GM18951 (cell line): ENCODE results near the gene ATRNL1.

Source experiments
- POLR2A ChIP-seq: IDR thresholded peaks from 4 replicates; pipeline ENCODE4 v1.6.1; 2011; ENCODE audit warnings: mild to moderate bottlenecking; ENCODE audit not compliant: insufficient read length, insufficient read depth; ENCODE audit errors: extremely low read depth
- in situ Hi-C: fragments of 300-500 bp; cut with MboI; formaldehyde crosslinking; loops from one replicate; pipeline ENCODE4 v1.12.0; 2022; ENCODE audit warnings: low sequenced_read_pairs, mixed read lengths, inconsistent platforms; ENCODE audit not compliant: unreplicated experiment

Gene ATRNL1

GRCh38 chr10:115979576-115979975, 886.4 kb downstream of the ATRNL1 start:
- in situ Hi-C loops = no loop called here
- no peak for TF ChIP-seq POLR2A

DNA sequence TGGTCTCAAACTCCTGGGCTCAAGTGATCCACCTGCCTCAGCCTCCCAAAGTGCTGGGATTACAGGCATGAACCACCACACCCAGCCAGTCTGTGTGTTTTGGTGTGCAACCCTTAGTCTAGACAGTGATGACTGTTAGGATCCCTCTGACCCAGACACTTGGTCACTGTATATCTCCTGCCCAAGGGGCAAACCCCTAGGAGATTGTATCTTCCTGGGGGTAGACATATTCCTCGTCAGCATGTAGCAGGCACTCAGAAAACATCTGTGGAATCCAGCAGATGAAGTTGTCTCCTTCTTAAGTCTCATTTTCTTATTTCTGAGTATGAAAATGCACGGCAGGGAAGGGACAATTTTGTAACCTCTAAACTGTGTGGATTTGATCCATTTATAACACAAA, 887.3 kb downstream of the ATRNL1 start:
- in situ Hi-C loops = no loop called here
- TF ChIP-seq POLR2A = no peak

GRCh38 chr10:115981081-115981480, 887.9 kb downstream of the ATRNL1 start:
- in situ Hi-C loops = no loop called here

GRCh38 chr10:115982076-115982475, 888.9 kb downstream of the ATRNL1 start:
- TF ChIP-seq POLR2A = no peak
- in situ Hi-C loops = no loop called here

More at GRCh38 chr10:115981081-115981480, 887.9 kb downstream of the ATRNL1 start:
- no peak for TF ChIP-seq POLR2A

DNA sequence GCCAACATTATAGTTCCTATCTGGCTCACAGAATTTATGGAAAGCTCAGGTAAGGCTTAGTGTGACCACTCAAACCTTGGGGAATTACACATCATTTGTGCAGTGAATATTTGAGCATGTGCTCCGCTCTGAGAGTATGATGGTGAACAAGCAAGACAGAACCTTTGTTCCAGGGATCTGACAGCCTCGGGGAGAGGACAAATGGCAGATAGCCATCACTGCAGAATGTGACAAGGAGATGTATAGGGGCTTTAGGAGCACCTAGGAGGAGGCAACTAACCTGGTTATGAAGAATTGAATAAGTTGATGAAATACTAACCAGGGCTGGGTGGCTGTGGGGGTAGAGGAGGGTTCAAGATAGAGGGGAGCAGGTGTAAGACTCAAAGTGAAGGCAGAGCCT, 889.4 kb downstream of the ATRNL1 start:
- in situ Hi-C loops = no loop called here
- TF ChIP-seq POLR2A = no peak

GRCh38 chr10:115985786-115986185, 892.6 kb downstream of the ATRNL1 start:
- TF ChIP-seq POLR2A = no peak
- in situ Hi-C loops = no loop called here

DNA sequence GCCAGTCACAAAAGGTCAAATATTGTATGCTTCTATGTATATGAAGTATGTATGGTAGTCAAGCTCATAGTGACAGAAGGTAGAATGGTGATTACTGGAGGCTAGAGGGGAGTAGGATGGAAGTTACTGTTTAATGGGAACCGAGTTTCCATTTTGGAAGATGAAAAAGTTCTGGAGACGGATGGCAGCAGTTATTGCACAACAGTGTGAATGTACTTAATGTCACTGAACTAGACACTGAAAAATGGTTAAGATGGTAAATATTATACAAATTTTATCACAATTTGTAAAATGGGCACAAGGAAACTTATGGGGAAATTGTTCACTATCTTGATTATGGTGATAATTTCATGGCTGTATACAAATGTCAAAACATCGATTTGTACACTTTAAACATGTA, 895.2 kb downstream of the ATRNL1 start:
- in situ Hi-C loops = no loop called here
- TF ChIP-seq POLR2A = no peak

DNA sequence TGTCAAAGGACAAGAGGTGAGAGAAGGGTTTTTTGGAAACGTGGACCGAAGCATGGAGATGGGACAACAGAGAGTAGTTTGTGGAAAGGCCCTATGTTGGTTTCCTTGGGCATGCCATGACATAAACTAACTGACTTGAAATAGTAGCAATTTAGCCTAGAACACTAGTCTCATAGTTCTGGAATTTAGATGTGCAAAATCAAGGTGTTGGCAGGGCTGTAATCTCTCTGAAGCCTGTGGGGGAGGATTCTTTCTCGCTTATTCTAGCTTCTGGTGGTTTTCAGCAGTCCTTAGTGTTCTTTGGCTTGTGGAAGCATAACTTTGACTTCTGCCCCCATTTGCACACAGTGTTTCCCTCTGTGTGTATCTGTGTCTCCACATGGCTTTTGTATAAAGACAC, 896.5 kb downstream of the ATRNL1 start:
- no peak for TF ChIP-seq POLR2A
- in situ Hi-C loops = no loop called here

- in situ Hi-C loops = no loop called here
- TF ChIP-seq POLR2A = no peak
Observed at GRCh38 chr10:115992236-115992986, 899.2 kb downstream of the ATRNL1 start.

GRCh38 chr10:115996031-115996430, 902.9 kb downstream of the ATRNL1 start:
- no peak for TF ChIP-seq POLR2A
- in situ Hi-C loops = no loop called here

GRCh38 chr10:115998301-115998700, 905.1 kb downstream of the ATRNL1 start:
- in situ Hi-C loops = no loop called here
- no peak for TF ChIP-seq POLR2A
